ENCODE measurements around the gene FADS1. TPM values are rescaled to one million over a fixed set of nuclear protein-coding genes. Genes with fewer than 3 reads are reported as not detected.

Gene FADS1
- total RNA-seq, 1 experiment from 2014 or later, result 186 TPM

DNA sequence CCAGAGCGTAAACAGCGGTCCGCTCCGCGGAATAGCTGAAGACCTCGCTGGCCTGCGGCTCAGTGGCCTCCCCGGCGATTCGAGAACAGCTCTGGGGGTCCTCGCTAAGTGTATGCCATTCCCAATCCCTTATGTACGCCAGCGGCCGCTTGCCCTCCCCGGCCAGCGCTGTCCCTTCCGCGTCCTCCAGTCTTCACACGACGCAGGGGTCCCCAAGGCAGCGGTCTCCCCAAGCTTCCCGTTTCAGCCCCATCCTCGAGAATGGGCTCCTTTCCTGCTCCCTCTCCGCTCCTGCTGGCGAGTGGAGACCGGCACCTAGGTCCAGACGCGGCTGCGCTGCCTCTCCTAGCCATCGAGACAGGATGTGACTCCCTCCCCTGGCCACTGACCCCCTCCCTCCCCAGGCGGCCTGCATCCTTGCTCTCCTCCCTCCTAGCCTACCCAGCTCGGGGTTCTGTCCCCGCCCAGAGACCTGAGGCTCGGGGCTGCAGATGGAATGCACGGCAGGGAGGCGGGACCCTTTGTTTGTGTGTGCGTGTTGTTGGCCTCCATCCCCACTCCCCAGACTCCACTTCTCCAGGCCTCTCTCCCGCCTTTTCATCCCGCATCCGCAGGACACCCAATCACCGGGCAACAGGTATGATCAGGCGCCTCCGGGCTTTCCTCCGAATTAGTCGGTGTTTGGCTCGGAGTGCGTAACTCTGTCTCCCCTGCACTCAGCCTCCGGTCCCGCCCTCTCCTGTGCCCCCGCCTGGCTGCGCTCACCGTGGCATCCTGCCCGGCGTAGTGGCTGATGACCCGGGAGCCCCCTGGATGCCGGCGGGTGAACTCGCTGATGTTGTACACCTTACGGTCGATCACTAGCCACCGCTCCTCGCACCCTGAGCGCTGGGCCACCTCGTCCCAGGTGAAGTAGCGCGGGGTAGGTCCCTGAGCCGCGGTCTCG is 740 bp downstream of the FADS1 start:
- Histone ChIP-seq H3K4me1 (ENCODE audit: control insufficient read depth, insufficient read depth, low read length) (peaks cover 17% of the 10 kb centered on the region), H3K27ac (ENCODE audit: low read length) (peak overlapping the region; percentile 95), H3K4me3 (ENCODE audit: low read depth in 2 of 2, low read length in 2 of 2) (peak overlapping the region; percentile 69 to 91), H3K36me3 (ENCODE audit: control insufficient read depth, insufficient read depth, low read length) (peaks cover 9% of the 10 kb centered on the region; the same call in 1 of the 2 replicates), H3K27me3 (ENCODE audit: control insufficient read depth, insufficient read depth, low read length) (no peaks in the 10 kb centered on the region), H3K9me3 (ENCODE audit: control insufficient read depth, insufficient read depth, low read depth, low read length) (no peaks in the 10 kb centered on the region)
- POLR2A ChIA-PET, result interaction anchor here (0.6 to 1.3 kb wide), 9 partner anchors 12 to 1025 kb away, joined by 3 to 10 read pairs (median 3); partner anchors contain the start of genes C11orf98, CSKMT, FADS2 and FEN1
- intact Hi-C loops (cut with micrococcal nuclease; ENCODE audit: unreplicated experiment), result no loop called here
- ATAC-seq, result peak; percentile 53
- TSS peak; percentile 65 for BruUV-seq (replicated peaks)
- TF ChIP-seq SIN3A (IDR thresholded peaks at IDR 0.05; ENCODE audit: borderline replicate concordance, insufficient read depth, low read depth, low read length) (peak; percentile 53; the same call in 1 of the 2 replicates), POLR2AphosphoS5 (IDR thresholded peaks at IDR 0.05; ENCODE audit: low read depth, low read length) (peak; percentile 11; the same call in 1 of the 2 replicates), TCF7L2 (IDR thresholded peaks at IDR 0.05; ENCODE audit: low read depth, low read length) (no peak)
- TF ChIP-seq, protein P1, sequence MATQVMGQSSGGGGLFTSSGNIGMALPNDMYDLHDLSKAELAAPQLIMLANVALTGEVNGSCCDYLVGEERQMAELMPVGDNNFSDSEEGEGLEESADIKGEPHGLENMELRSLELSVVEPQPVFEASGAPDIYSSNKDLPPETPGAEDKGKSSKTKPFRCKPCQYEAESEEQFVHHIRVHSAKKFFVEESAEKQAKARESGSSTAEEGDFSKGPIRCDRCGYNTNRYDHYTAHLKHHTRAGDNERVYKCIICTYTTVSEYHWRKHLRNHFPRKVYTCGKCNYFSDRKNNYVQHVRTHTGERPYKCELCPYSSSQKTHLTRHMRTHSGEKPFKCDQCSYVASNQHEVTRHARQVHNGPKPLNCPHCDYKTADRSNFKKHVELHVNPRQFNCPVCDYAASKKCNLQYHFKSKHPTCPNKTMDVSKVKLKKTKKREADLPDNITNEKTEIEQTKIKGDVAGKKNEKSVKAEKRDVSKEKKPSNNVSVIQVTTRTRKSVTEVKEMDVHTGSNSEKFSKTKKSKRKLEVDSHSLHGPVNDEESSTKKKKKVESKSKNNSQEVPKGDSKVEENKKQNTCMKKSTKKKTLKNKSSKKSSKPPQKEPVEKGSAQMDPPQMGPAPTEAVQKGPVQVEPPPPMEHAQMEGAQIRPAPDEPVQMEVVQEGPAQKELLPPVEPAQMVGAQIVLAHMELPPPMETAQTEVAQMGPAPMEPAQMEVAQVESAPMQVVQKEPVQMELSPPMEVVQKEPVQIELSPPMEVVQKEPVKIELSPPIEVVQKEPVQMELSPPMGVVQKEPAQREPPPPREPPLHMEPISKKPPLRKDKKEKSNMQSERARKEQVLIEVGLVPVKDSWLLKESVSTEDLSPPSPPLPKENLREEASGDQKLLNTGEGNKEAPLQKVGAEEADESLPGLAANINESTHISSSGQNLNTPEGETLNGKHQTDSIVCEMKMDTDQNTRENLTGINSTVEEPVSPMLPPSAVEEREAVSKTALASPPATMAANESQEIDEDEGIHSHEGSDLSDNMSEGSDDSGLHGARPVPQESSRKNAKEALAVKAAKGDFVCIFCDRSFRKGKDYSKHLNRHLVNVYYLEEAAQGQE (IDR thresholded peaks at IDR 0.05; ENCODE audit: insufficient read depth in 1 of 2, low read depth in 2 of 2, low read length in 1 of 2), result no peak
- TF ChIP-seq, protein P2, sequence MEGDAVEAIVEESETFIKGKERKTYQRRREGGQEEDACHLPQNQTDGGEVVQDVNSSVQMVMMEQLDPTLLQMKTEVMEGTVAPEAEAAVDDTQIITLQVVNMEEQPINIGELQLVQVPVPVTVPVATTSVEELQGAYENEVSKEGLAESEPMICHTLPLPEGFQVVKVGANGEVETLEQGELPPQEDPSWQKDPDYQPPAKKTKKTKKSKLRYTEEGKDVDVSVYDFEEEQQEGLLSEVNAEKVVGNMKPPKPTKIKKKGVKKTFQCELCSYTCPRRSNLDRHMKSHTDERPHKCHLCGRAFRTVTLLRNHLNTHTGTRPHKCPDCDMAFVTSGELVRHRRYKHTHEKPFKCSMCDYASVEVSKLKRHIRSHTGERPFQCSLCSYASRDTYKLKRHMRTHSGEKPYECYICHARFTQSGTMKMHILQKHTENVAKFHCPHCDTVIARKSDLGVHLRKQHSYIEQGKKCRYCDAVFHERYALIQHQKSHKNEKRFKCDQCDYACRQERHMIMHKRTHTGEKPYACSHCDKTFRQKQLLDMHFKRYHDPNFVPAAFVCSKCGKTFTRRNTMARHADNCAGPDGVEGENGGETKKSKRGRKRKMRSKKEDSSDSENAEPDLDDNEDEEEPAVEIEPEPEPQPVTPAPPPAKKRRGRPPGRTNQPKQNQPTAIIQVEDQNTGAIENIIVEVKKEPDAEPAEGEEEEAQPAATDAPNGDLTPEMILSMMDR (IDR thresholded peaks at IDR 0.05), result no peak
- no peak for DNase-seq (ENCODE audit: low read depth, low spot score)
- CTCF ChIA-PET, result interaction anchor here (0.6 to 1.9 kb wide), 3 partner anchors 19 to 700 kb away, joined by 3 to 10 read pairs (median 8); no protein-coding TSS in a partner anchor
- in situ Hi-C loops (cut with HindIII; ENCODE audit: low pct_unique_long_range_greater_than_20kb, low sequenced_read_pairs), result no loop called here

DNA sequence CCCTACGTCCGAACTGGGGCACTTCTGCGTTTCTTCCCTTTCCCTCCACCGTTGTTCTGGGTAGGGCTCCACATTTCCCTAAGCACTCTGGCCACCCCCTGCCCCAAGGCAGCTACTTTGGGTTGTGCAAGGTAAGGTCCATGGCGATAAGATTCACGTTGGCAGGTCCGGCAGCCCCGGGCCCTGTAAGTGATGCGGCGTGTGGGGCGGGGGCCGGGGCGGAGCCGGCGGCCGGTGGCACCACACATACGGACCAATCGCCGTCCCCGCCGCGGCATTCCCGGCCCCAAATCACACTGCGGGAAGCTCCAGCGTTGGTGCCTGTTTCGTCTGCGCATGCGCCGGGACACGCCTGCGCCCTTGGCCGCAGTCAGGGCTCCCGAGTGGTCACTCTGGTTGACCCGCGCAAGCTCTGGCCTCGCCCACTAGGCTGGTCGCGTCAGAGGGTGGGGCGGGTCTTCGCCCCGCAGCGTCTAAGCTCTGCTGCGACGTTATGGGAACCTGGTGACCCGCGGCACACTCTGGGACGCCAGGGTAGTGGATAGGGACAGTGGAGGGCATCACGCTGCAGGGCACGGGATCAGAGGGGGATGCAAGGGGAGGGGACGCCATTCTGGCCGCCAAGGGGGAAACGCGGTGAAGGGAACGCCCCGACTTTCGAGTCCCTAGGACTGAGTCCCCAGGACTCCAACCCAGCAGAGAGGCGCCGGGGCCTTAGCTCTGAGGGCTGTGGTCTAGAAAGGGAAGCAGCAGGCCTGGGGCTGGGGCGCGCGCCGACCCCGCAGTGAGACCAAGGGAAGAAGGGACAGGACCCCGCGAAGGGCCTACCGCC is 1.6 kb downstream of the FADS1 start:
- POLR2A ChIA-PET, result interaction anchor here (0.6 to 1.3 kb wide), 12 partner anchors 9 to 1026 kb away, joined by 3 to 10 read pairs (median 3); partner anchors contain the start of genes C11orf98, CSKMT, FADS2 and FEN1
- no TSS peak for BruUV-seq (replicated peaks)
- peak overlapping the region; percentile 69 to 91 for H3K4me3 ChIP-seq (ENCODE audit: low read depth in 2 of 2, low read length in 2 of 2)

More for the DNA sequence above, 1.6 kb downstream of the FADS1 start:
- peak; percentile 85 for DNase-seq (ENCODE audit: low read depth, low spot score)
- Histone ChIP-seq H3K4me1 (ENCODE audit: control insufficient read depth, insufficient read depth, low read length) (peaks cover 17% of the 10 kb centered on the region), H3K9me3 (ENCODE audit: control insufficient read depth, insufficient read depth, low read depth, low read length) (no peaks in the 10 kb centered on the region), H3K27ac (ENCODE audit: low read length) (peak overlapping the region; percentile 95), H3K36me3 (ENCODE audit: control insufficient read depth, insufficient read depth, low read length) (peaks cover 10% of the 10 kb centered on the region; the same call in 1 of the 2 replicates), H3K27me3 (ENCODE audit: control insufficient read depth, insufficient read depth, low read length) (no peaks in the 10 kb centered on the region)
- peak; percentile 90 for ATAC-seq
- in situ Hi-C loops (cut with HindIII; ENCODE audit: low pct_unique_long_range_greater_than_20kb, low sequenced_read_pairs) (no loop called here), intact Hi-C loops (cut with micrococcal nuclease; ENCODE audit: unreplicated experiment) (no loop called here)
- CTCF ChIA-PET, result interaction anchor here (0.6 to 1.9 kb wide), 4 partner anchors 18 to 701 kb away, joined by 3 to 10 read pairs (median 6); no protein-coding TSS in a partner anchor
- TF ChIP-seq TCF7L2 (IDR thresholded peaks at IDR 0.05; ENCODE audit: low read depth, low read length), result no peak
- TF ChIP-seq, protein P2 (IDR thresholded peaks at IDR 0.05), result no peak
- TF ChIP-seq, protein P1 (IDR thresholded peaks at IDR 0.05; ENCODE audit: insufficient read depth in 1 of 2, low read depth in 2 of 2, low read length in 1 of 2), result 0 out of 4 replicates have a peak, but pooled peaks of 1 of the 2 experiments have one; percentile 19
- no peak; the same call in 1 of the 2 replicates for TF ChIP-seq SIN3A (IDR thresholded peaks at IDR 0.05; ENCODE audit: borderline replicate concordance, insufficient read depth, low read depth, low read length)
- peak; percentile 86 for TF ChIP-seq POLR2AphosphoS5 (IDR thresholded peaks at IDR 0.05; ENCODE audit: low read depth, low read length)
